Brain microvascular endothelial cell (primary cell): Measurements from ENCODE around the gene PMEPA1.

ENCODE experiments used
- DNase-seq: peaks from one replicate; pipeline ENCODE4 v3.0.0-alpha.2; 2020
- H3K27ac ChIP-seq: fragments of 250-450 bp; sonication (Bioruptor Pico); 2 replicates; pipeline ENCODE4 v1.5.1; 2020; ENCODE audit warnings: mild to moderate bottlenecking, moderate library complexity
- H3K27me3 ChIP-seq: fragments of 250-450 bp; sonication (Bioruptor Pico); replicated peaks from 2 replicates; pipeline ENCODE4 v1.5.1; 2020; ENCODE audit warnings: mild to moderate bottlenecking
- H3K36me3 ChIP-seq: fragments of 250-450 bp; sonication (Bioruptor Pico); replicated peaks from 2 replicates; pipeline ENCODE4 v1.5.1; 2020; ENCODE audit warnings: mild to moderate bottlenecking
- H3K4me3 ChIP-seq: 2 replicates; pipeline ENCODE4 v1.5.1; 2011; ENCODE audit warnings: low read depth, mild to moderate bottlenecking, control low read depth, low read length, moderate library complexity
- CTCF ChIP-seq: IDR thresholded peaks from 2 replicates; pipeline ENCODE4 v1.5.1; 2011; ENCODE audit warnings: low read depth, mild to moderate bottlenecking, moderate library complexity, low read length, control low read depth, inconsistent platforms; ENCODE audit errors: missing control alignments
- in situ Hi-C: cut with HindIII; loops from 2 replicates; pipeline ENCODE4 v1.10.0; 2017; ENCODE audit warnings: low sequenced_read_pairs, low pct_ligation_motif_present

The PMEPA1 gene

GRCh38 chr20:57709823-57710799 lies at the start of gene PMEPA1:
PMEPA1 (minus strand) TSS chr20:57710015; CDS start chr20:57709582, 433 bp downstream.
- DNase-seq, result peak; percentile 94
- H3K27me3 ChIP-seq, result no peaks in the 10 kb centered on the region
- H3K27ac ChIP-seq, result peak within 1 kb of the TSS; percentile 72
- in situ Hi-C loops, result no loop called here
- TF ChIP-seq CTCF, result no peak
- H3K36me3 ChIP-seq, result no peaks in the 10 kb centered on the region
- peak within 1 kb of the TSS; percentile 96 for H3K4me3 ChIP-seq

- Histone ChIP-seq H3K36me3 (no peaks in the 10 kb centered on the region), H3K27ac (no peak overlapping the region), H3K4me3 (no peak overlapping the region), H3K27me3 (peaks cover 2% of the 10 kb centered on the region)
- in situ Hi-C loops, result no loop called here
- TF ChIP-seq CTCF, result no peak
- DNase-seq, result no peak
Observed at GRCh38 chr20:57757767-57758166, 48.0 kb upstream of the PMEPA1 start.

GRCh38 chr20:57756921-57757320 lies 47.1 kb upstream of the PMEPA1 start:
- Histone ChIP-seq H3K36me3 (no peaks in the 10 kb centered on the region), H3K27me3 (peaks cover 2% of the 10 kb centered on the region), H3K27ac (no peak overlapping the region), H3K4me3 (no peak overlapping the region)
- in situ Hi-C loops, result no loop called here
- no peak for TF ChIP-seq CTCF
- DNase-seq, result no peak

- in situ Hi-C loops, result no loop called here
- no peak for TF ChIP-seq CTCF
Observed at GRCh38 chr20:57756213-57756612, 46.4 kb upstream of the PMEPA1 start.

GRCh38 chr20:57755609-57756008 lies 45.8 kb upstream of the PMEPA1 start:
- Histone ChIP-seq H3K36me3 (no peaks in the 10 kb centered on the region), H3K27me3 (peaks cover 2% of the 10 kb centered on the region), H3K4me3 (no peak overlapping the region), H3K27ac (no peak overlapping the region)
- DNase-seq, result no peak
- in situ Hi-C loops, result no loop called here
- TF ChIP-seq CTCF, result no peak

More at GRCh38 chr20:57756213-57756612, 46.4 kb upstream of the PMEPA1 start:
- Histone ChIP-seq H3K27me3 (peaks cover 2% of the 10 kb centered on the region), H3K4me3 (no peak overlapping the region), H3K27ac (no peak overlapping the region), H3K36me3 (no peaks in the 10 kb centered on the region)
- DNase-seq, result no peak
